Transverse colon (tissue), 4 donors: ENCODE data around the gene CDC7.

Experiments
- CTCF ChIP-seq, 5 experiments: fragments of 200-600 bp in 3 of 5; fragments of 450-650 bp in 2 of 5; sonication (generic) in 3 of 5; IDR thresholded peaks; 1 replicate in 2 of 5; 2 replicates in 3 of 5; pipeline ENCODE4 v1.5.1; 2016 to 2017; ENCODE audit warnings: antibody characterized with exemption in 5 of 5, inconsistent platforms in 3 of 5, mild to moderate bottlenecking in 2 of 5, moderate library complexity in 1 of 5
- EP300 ChIP-seq: sonication (generic); formaldehyde crosslinking; IDR thresholded peaks from one replicate; pipeline ENCODE4 v1.6.1; 2017; ENCODE audit warnings: antibody characterized with exemption, low read depth
- POLR2A ChIP-seq: fragments of 450-650 bp; IDR thresholded peaks from one replicate; pipeline ENCODE4 v1.6.1; 2016; ENCODE audit warnings: antibody characterized with exemption, mild to moderate bottlenecking, moderate library complexity
- POLR2AphosphoS5 ChIP-seq, 3 donors: sonication (generic); formaldehyde crosslinking; IDR thresholded peaks; one replicate each; pipeline ENCODE4 v1.6.1; 2016; ENCODE audit warnings: antibody characterized with exemption in 3 of 3

GRCh38 chr1:91552596-91552995 lies 51.9 kb downstream of the CDC7 start:
- TF ChIP-seq CTCF (IDR thresholded peaks at IDR 0.05): no peak
- TF ChIP-seq POLR2AphosphoS5 (IDR thresholded peaks at IDR 0.05): no peak
- no peak for TF ChIP-seq POLR2A
- no peak for TF ChIP-seq EP300
